Measurements from ENCODE around the gene YOD1.

GRCh38 chr1:207077470-207078377, 26.7 kb upstream of the YOD1 start:
- no peak for TF ChIP-seq TAF1 (IDR thresholded peaks at IDR 0.05; ENCODE audit: borderline replicate concordance, insufficient read depth, low read length)
- no peak for TF ChIP-seq SIN3A (IDR thresholded peaks at IDR 0.05; ENCODE audit: borderline replicate concordance, insufficient read depth, low read length)
- TF ChIP-seq POLR2AphosphoS5 (IDR thresholded peaks at IDR 0.05; ENCODE audit: low read depth, low read length) = no peak
- TF ChIP-seq, protein P1, sequence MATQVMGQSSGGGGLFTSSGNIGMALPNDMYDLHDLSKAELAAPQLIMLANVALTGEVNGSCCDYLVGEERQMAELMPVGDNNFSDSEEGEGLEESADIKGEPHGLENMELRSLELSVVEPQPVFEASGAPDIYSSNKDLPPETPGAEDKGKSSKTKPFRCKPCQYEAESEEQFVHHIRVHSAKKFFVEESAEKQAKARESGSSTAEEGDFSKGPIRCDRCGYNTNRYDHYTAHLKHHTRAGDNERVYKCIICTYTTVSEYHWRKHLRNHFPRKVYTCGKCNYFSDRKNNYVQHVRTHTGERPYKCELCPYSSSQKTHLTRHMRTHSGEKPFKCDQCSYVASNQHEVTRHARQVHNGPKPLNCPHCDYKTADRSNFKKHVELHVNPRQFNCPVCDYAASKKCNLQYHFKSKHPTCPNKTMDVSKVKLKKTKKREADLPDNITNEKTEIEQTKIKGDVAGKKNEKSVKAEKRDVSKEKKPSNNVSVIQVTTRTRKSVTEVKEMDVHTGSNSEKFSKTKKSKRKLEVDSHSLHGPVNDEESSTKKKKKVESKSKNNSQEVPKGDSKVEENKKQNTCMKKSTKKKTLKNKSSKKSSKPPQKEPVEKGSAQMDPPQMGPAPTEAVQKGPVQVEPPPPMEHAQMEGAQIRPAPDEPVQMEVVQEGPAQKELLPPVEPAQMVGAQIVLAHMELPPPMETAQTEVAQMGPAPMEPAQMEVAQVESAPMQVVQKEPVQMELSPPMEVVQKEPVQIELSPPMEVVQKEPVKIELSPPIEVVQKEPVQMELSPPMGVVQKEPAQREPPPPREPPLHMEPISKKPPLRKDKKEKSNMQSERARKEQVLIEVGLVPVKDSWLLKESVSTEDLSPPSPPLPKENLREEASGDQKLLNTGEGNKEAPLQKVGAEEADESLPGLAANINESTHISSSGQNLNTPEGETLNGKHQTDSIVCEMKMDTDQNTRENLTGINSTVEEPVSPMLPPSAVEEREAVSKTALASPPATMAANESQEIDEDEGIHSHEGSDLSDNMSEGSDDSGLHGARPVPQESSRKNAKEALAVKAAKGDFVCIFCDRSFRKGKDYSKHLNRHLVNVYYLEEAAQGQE (IDR thresholded peaks at IDR 0.05; ENCODE audit: insufficient read depth in 1 of 2, low read depth in 2 of 2, low read length in 2 of 2) = no peak
